AG08395 (cell line): ENCODE results near the gene TMEM130.

Source experiments
- DNase-seq: peaks from one replicate; pipeline ENCODE4 v3.0.0; 2012; ENCODE audit warnings: mixed read lengths, low spot score

The TMEM130 gene

GRCh38 chr7:98869597-98870120 is at the start of gene TMEM130:
Gene TMEM130, minus strand, starts transcription at chr7:98870014. Its CDS starts 153 bp downstream, at chr7:98869861.
- DNase-seq: no peak

GRCh38 chr7:98917331-98917730 is 47.5 kb upstream of the TMEM130 start:
- no peak for DNase-seq

GRCh38 chr7:98913612-98914011 is 43.8 kb upstream of the TMEM130 start:
- no peak for DNase-seq

DNA sequence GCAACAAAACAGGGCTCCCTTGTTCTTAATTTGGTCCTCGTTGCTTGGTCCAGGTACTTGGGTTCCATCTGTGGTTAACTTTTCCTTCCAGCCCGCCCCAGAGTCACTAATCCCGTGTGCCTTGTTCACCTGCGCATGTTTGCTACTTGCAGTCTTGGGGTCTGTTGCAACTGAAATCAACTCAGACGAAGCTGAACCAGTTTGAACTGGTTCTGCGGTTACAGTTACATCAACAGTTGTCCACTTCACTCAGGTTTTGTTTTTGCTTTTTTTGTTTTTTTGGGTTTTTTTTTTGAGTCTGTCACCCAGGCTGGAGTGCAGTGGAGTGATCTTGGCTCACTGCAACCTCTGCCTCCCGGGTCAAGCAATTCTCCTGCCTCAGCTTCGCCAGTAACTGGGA is 43.2 kb upstream of the TMEM130 start:
- no peak for DNase-seq

GRCh38 chr7:98911916-98912315 is 42.1 kb upstream of the TMEM130 start:
- DNase-seq: no peak

DNA sequence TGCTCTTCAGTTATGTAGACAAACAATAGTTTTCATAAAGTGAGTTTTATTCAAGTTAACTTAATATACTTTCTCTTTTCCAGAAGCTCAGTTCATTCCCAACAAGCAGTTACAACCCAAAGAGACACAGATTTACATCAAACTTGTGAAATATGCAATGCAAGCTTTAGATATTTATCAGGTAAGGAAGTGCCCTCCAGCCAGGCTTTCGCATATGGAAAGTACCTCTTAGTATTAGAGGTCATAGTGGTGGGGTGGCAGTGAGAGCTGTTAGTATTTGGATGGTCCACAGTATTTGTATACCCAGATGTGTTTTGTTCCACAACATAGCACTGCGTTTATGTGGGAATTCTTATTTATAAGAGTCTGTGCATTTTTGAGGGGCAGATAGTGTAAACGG is 40.6 kb upstream of the TMEM130 start:
- DNase-seq: no peak

DNA sequence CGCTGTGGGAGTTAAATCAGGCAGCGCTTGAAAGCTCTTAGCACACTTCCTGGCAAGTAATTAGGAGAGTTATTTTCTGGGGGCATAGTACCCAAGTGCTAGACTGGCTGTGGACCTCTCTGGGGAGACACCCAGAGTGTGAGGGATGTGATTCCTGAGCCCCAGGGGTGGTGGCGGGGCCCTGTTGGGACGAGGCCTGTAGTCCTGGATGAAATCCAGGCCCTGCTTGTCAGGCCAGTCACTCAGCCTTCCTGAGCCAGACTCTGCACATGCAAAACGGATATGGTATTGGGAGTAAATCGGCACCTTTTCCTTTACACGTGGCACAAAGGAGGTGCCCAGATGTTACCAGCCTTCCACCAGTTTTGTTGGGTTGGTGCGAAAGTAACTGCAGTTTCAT is 39.7 kb upstream of the TMEM130 start:
- DNase-seq: no peak

DNA sequence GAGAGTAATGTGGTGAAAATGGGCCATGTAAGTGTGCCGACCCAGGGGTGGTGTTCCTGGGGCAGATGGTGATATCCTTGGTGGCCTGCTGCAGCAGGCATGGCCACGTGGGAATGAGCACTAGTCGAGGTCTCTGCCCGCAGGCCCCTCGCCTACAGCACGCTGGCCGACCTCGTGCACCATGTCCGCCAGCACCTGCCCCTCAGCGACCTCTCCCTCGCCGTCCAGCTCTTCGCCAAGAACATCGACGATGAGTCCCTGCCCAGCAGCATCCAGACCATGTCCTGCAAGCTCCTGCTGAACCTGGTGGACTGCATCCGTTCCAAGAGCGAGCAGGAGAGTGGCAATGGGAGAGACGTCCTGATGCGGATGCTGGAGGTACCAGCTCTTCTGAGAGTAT is 38.8 kb upstream of the TMEM130 start:
- DNase-seq: no peak

- DNase-seq: no peak
Observed at GRCh38 chr7:98907570-98907969, 37.8 kb upstream of the TMEM130 start.

GRCh38 chr7:98903246-98903645 is 33.4 kb upstream of the TMEM130 start:
- no peak for DNase-seq

- DNase-seq: no peak
Observed at GRCh38 chr7:98902523-98902922, 32.7 kb upstream of the TMEM130 start.

DNA sequence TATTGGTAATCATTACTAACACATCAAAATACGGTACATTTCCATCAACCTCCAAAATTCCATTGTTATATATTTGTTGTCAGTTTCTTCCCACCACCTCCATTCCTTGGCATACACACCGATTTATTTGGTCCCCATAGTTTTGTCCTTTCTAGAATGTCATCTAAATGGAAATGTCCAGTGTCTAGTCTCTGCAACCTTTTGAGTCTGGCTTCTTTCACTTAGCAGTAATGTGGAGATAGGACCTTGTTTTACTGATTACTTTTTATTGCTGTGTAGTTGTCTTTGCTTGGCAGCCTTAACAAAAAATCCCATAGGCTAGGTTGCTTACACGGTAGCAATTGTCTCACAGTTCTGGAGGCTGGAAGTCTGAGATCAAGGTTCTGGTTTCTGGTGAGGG is 31.0 kb upstream of the TMEM130 start:
- DNase-seq: no peak

DNA sequence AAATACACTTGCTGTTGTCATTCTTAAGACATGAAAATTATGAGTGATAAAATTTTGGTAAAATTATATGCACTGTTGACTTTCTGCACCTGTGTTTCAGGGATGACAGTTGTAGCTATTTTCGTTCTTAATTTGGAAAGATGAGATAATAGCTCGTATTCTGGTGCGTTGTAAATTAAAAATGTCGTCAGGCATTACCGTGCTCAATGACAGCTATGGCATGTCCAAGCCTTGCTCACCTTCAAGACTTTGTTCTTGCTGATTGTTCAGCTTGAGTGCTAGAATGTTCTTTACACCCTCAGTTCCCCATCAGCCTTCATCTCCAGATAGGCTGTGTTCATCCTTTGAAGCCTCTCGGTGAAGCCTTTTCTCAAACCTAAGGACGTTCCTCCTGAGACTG is 30.0 kb upstream of the TMEM130 start:
- no peak for DNase-seq

- no peak for DNase-seq
Observed at GRCh38 chr7:98892609-98893008, 22.8 kb upstream of the TMEM130 start.

DNA sequence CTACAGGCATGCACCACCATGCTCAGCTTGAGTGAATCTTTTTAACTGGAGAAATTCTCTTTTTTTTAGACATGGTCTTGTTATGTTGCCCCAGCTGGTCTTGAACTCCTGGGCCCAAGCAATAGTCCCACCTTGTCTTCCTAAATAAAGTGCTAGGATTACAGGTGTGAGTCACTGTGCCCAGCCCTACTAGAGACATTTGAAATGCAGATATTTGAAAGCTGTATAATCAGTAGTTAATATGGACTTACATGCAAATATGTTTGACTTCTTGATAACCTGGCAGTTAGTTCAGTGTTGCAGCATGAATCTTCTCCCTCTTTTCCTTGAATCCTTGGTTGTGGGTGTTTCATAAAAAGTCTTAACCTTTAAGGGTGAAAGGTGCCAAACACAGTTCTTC is 17.2 kb upstream of the TMEM130 start:
- no peak for DNase-seq

DNA sequence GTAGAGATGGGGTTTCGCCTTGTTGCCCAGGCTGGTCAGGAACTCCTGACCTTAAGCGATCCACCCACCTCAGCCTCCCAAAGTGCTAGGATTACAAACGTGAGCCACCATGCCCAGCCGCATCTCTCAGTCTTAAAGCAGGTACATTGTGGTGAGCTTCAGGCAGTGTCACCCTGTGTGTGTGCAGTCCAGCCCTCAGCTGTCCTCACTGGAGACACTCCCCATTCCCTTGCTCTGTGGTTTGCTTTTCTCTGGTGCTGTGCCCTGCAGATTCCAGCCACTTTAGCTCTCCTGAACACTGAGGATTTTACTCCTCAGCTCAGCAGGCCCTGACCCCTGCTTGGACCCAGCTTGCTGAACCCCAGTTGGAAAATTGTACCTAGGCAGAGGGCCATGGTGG is 14.6 kb upstream of the TMEM130 start:
- DNase-seq: no peak

- no peak for DNase-seq
Observed at GRCh38 chr7:98881561-98882315, 11.9 kb upstream of the TMEM130 start.

GRCh38 chr7:98880485-98880884 is 10.7 kb upstream of the TMEM130 start:
- DNase-seq: no peak

DNA sequence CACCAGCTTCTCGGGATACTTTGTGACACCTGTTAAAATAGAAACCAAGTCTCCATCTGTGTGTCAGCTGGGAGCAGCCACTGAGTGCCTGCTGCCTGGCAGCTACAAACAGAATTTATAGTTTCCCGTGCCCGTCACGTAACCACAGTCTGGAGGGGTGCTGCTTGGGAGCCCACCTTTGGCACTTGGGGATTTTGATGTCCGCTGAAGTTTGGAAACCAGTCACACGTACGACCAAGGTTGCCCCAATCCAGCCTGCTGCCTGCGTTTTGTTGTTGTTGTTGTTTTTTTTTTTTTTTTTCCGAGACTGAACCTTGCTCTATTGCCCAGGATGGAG is 10.1 kb upstream of the TMEM130 start:
- no peak for DNase-seq

- DNase-seq: no peak
Observed at GRCh38 chr7:98879198-98879978, 9.6 kb upstream of the TMEM130 start.

DNA sequence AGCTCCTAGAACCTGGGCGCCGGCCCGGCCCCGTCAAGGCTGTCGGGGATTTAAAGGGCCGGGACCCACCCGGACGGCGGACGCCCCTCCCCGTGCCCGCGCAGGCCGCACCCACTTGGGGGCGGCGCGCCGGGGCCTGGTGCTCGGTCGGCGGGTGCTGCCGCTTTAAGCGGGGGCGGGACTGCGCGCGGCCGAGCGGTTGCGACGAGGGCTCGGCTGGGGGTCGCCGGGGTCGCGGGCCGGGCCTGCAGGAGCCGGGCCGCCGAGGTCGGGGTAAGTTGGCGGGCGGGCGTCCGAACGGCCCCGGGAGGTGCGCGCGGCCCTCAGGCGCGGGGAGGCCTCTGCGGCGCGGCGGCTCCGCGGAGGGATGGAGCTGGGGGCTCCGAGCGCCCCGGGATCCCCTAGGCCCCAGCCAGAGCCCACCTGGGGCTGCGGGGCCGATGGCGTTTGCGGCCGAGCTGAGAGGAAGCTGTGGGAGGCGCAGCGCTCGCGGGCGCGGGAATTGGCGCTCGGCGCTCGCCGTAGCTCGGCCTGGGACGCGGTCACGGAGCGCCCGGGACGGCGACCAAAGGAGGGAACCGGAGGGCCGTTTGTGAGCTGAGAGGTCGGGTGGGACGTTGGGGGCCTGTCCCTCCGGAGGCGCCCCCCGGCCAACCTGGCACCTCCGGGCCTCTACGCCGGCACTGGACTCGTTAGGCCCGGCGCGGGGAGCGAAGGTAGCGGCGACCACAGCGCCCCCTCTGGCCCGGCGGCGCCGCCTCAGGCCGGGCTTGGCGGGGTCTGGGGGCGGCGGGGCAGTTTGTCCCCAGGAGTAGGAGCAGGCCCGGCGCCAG is 8.8 kb upstream of the TMEM130 start, which contains the start of gene TRRAP:
TSS of gene TRRAP (plus strand) at position 168 of the 833 bp plus-strand sequence. CDS start 2,619 bp downstream, outside the sequence.
- DNase-seq: peak; percentile 91

DNA sequence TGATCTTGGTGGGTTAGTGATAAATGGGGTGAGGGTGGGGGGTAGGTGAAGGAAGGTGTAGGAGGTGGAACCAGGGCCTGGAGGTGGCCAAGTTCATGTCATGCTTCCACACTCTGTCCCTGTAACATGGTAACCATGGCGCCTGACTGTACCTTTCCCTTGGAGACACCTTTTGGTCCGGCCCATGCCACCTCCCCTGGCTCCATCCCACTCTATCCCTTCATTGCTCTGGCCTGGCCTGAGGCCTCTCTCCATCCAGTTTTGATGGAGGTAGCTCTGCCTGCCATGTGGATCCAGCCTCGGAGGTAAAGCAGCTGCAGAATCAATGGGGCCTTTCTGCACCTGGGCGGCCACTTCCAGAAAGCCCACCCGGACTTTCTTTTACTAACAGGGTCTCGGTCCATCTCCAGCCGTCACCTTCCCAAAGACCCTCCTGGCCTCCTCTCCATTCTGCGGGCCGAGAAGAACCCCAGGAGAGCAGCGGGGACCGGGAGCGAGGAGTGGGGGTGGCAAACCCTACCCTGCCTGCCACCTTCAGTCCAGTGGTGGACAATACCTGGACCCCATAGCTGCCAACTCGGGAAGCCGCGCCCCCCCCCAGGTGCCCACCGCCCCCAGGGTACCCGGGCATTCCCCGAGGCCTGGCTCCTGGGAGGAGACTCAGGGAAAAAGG is 8.0 kb upstream of the TMEM130 start:
- DNase-seq: no peak
